Upper lobe of right lung (tissue), 1 donor: ENCODE measurements around the gene NCAPG2. TPM values are rescaled to one million over a fixed set of nuclear protein-coding genes. Genes with fewer than 3 reads are reported as not detected.

Experiments
- ATAC-seq: fragments of 200-7000 bp; cut with Tn5 transposase; one replicate; pipeline ENCODE4 v1.9.1; 2020; ENCODE audit warnings: mild to moderate bottlenecking, moderate library complexity
- DNase-seq: peaks from one replicate; pipeline ENCODE4 v3.0.0-alpha.2; 2020
- H3K27ac ChIP-seq: fragments of 200-600 bp; one replicate; pipeline ENCODE4 v1.8.0; 2022
- H3K27me3 ChIP-seq: fragments of 200-600 bp; one replicate; pipeline ENCODE4 v1.8.0; 2022; ENCODE audit warnings: mild to moderate bottlenecking
- H3K36me3 ChIP-seq: fragments of 200-600 bp; one replicate; pipeline ENCODE4 v1.8.0; 2022
- H3K4me1 ChIP-seq: fragments of 200-600 bp; one replicate; pipeline ENCODE4 v1.8.0; 2022
- H3K4me3 ChIP-seq: fragments of 200-600 bp; one replicate; pipeline ENCODE4 v1.8.0; 2022; ENCODE audit warnings: mild to moderate bottlenecking
- H3K9me3 ChIP-seq: fragments of 200-600 bp; one replicate; pipeline ENCODE4 v1.8.0; 2022
- intact Hi-C: fragments of 100-400 bp; cut with DNase I; formaldehyde crosslinking; loops from one replicate; pipeline ENCODE4 v1.11.0; 2022
- total RNA-seq: library from RNA; stranded (reverse); fragmentation: NEBNext Ultra II Directional; extraction: Animal tissue kit (Norgen Biotek cat#: 25700); gene quantifications from one replicate; pipeline ENCODE4 v1.2.1, GENCODE V29; 2021
- TF ChIP-seq, protein P1 (sequence below): fragments of 200-600 bp; IDR thresholded peaks from one replicate; pipeline ENCODE4 v1.8.0; 2022; ENCODE audit warnings: antibody characterized with exemption
- donor health status: DM: no; HTN: yes; CAD: no; lungs with severe emphysema.

NCAPG2 gene
- total RNA-seq, 1 donor from 2014 or later, result 6.5 TPM

GRCh38 chr7:158591944-158592343, 112.7 kb downstream of the NCAPG2 start:
- peaks cover 7% of the 10 kb centered on the region for H3K27me3 ChIP-seq
- H3K36me3 ChIP-seq, result no peaks in the 10 kb centered on the region
- ATAC-seq, result no peak
- TF ChIP-seq, protein P1, sequence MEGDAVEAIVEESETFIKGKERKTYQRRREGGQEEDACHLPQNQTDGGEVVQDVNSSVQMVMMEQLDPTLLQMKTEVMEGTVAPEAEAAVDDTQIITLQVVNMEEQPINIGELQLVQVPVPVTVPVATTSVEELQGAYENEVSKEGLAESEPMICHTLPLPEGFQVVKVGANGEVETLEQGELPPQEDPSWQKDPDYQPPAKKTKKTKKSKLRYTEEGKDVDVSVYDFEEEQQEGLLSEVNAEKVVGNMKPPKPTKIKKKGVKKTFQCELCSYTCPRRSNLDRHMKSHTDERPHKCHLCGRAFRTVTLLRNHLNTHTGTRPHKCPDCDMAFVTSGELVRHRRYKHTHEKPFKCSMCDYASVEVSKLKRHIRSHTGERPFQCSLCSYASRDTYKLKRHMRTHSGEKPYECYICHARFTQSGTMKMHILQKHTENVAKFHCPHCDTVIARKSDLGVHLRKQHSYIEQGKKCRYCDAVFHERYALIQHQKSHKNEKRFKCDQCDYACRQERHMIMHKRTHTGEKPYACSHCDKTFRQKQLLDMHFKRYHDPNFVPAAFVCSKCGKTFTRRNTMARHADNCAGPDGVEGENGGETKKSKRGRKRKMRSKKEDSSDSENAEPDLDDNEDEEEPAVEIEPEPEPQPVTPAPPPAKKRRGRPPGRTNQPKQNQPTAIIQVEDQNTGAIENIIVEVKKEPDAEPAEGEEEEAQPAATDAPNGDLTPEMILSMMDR, result no peak
- no peak overlapping the region for H3K4me3 ChIP-seq
- peaks cover 2% of the 10 kb centered on the region for H3K4me1 ChIP-seq
- no peaks in the 10 kb centered on the region for H3K9me3 ChIP-seq
- no peak for DNase-seq
- H3K27ac ChIP-seq, result no peak overlapping the region
- intact Hi-C loops, result no loop called here

GRCh38 chr7:158590181-158590530, 114.4 kb downstream of the NCAPG2 start:
- H3K36me3 ChIP-seq, result no peaks in the 10 kb centered on the region
- H3K9me3 ChIP-seq, result no peaks in the 10 kb centered on the region
- H3K4me3 ChIP-seq, result no peak overlapping the region
- TF ChIP-seq, protein P1, result no peak
- no peak for ATAC-seq
- peaks cover 12% of the 10 kb centered on the region for H3K4me1 ChIP-seq
- intact Hi-C loops, result no loop called here
- peaks cover 24% of the 10 kb centered on the region for H3K27me3 ChIP-seq
- no peak overlapping the region for H3K27ac ChIP-seq
- DNase-seq, result no peak

GRCh38 chr7:158589653-158590052, 115.0 kb downstream of the NCAPG2 start:
- peaks cover 29% of the 10 kb centered on the region for H3K27me3 ChIP-seq
- no peaks in the 10 kb centered on the region for H3K36me3 ChIP-seq
- no peak overlapping the region for H3K4me3 ChIP-seq
- intact Hi-C loops, result no loop called here
- no peak overlapping the region for H3K27ac ChIP-seq
- TF ChIP-seq, protein P1, result no peak
- ATAC-seq, result no peak
- H3K4me1 ChIP-seq, result peaks cover 12% of the 10 kb centered on the region
- no peak for DNase-seq
- no peaks in the 10 kb centered on the region for H3K9me3 ChIP-seq

DNA sequence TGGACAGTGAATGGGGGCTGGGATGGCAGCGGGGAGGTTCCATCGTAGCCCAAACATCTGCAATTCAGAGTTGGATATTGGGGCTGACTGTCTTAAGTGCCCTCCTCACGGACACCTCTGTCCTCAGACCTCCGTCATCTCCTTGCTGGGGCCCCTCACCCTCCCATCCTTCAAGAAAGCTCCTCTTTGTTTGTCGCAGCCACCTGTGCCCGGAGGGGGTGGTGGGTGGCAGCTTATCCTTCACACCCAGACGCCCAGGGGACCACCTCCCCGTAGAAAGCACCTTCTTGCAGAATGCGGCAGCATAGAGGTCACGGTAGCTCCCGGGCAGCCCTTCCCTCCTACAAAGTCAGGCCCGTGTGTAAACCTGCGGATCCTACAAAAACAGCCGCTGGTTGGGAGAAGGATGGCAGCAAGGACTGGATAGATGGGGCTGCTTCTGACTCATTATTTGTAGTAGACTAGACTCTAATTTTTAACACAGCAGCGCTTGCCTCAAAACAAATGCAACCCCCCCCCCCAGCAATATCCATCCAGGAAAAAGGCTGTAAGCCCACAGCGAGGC, 115.6 kb downstream of the NCAPG2 start:
- TF ChIP-seq, protein P1, result no peak
- no peak for DNase-seq
- no peak for ATAC-seq
- Histone ChIP-seq H3K27ac (no peak overlapping the region), H3K9me3 (no peaks in the 10 kb centered on the region), H3K4me1 (peaks cover 12% of the 10 kb centered on the region), H3K4me3 (no peak overlapping the region), H3K36me3 (no peaks in the 10 kb centered on the region), H3K27me3 (peaks cover 36% of the 10 kb centered on the region)
- intact Hi-C loops, result no loop called here

- Histone ChIP-seq H3K36me3 (no peaks in the 10 kb centered on the region), H3K4me3 (peak overlapping the region; percentile 32), H3K27me3 (peaks cover 43% of the 10 kb centered on the region), H3K4me1 (peaks cover 12% of the 10 kb centered on the region), H3K9me3 (no peaks in the 10 kb centered on the region), H3K27ac (no peak overlapping the region)
- intact Hi-C loops, result no loop called here
- TF ChIP-seq, protein P1, result no peak
- DNase-seq (peak; percentile 66), ATAC-seq (peak; percentile 13)
Measured at GRCh38 chr7:158588085-158588877, 116.3 kb downstream of the NCAPG2 start.
